Small intestine (tissue), 7 donors: Measurements from ENCODE around the gene SLC26A1. TPM values are rescaled to one million over a fixed set of nuclear protein-coding genes. Genes with fewer than 3 reads are reported as not detected.
A peak's percentile ranks its signal among the peaks of the same experiment; 100 is the strongest.
"Not testable (repeated sequence)": the region's sequence is repeated elsewhere in the genome, so short reads cannot be mapped to it uniquely, and the experiment has no call there.

ENCODE experiments used
- DNase-seq, 2 donors: peaks; one replicate each; pipeline versions ENCODE4 v3.0.0 to v3.0.0-alpha.2; 2013
- FAIRE-seq: peaks from 2 replicates; lab custom pipeline; 2012; peaks lifted over from hg19 to GRCh38; lab: Jason Lieb, UNC
- H3K27ac ChIP-seq, 3 donors: one replicate each; pipeline ENCODE4 v1.5.1; 2013; ENCODE audit warnings: low read length in 2 of 3, mild to moderate bottlenecking in 2 of 3, control low read depth in 1 of 3, inconsistent platforms in 1 of 3, low read depth in 1 of 3, moderate library complexity in 1 of 3
- H3K27me3 ChIP-seq, 3 donors: one replicate each; pipeline ENCODE4 v1.6.1; 2013; ENCODE audit warnings: low read length in 3 of 3, inconsistent platforms in 1 of 3; ENCODE audit not compliant: control insufficient read depth in 3 of 3, insufficient read depth in 3 of 3
- H3K36me3 ChIP-seq, 3 donors: one replicate each; pipeline ENCODE4 v1.6.1; 2013; ENCODE audit warnings: low read length in 3 of 3, inconsistent platforms in 1 of 3, low read depth in 1 of 3, mild to moderate bottlenecking in 1 of 3, moderate library complexity in 1 of 3; ENCODE audit not compliant: control insufficient read depth in 3 of 3, insufficient read depth in 2 of 3
- H3K4me1 ChIP-seq, 3 donors: one replicate each; pipeline ENCODE4 v1.6.1; 2013; ENCODE audit warnings: low read length in 2 of 3, inconsistent platforms in 1 of 3, low read depth in 1 of 3, mild to moderate bottlenecking in 1 of 3, moderate library complexity in 1 of 3; ENCODE audit not compliant: control insufficient read depth in 3 of 3, insufficient read depth in 2 of 3
- H3K4me3 ChIP-seq, 3 donors: one replicate each; pipeline ENCODE4 v1.5.1; 2013; ENCODE audit warnings: low read length in 3 of 3, control low read depth in 1 of 3, inconsistent platforms in 1 of 3, low read depth in 1 of 3, mild to moderate bottlenecking in 1 of 3, moderate library complexity in 1 of 3
- H3K9me3 ChIP-seq, 2 donors: one replicate each; pipeline ENCODE4 v1.6.1; 2013; ENCODE audit warnings: low read depth in 1 of 2, low read length in 1 of 2; ENCODE audit not compliant: control insufficient read depth in 2 of 2, insufficient read depth in 1 of 2
- WGBS, 3 donors: extraction: QIAGEN DNeasy Blood & Tissue Kit; methylation state at CpG; one replicate each; pipeline ENCODE4 v1.1.7; 2013; 5-methylcytosine and 5-hydroxymethylcytosine counted together
- polyA plus RNA-seq, 4 donors: library from polyadenylated mRNA; stranded (reverse) in 3 of 4; unstranded in 1 of 4; fragments of 200-250 nt in 3 of 4; fragments of 120-200 nt in 1 of 4; gene quantifications; one replicate each; pipeline versions ENCODE4 v1.2.1 to v1.2.3, GENCODE V29; 2013
- donor health status: healthy with polysubstance abuse.
- donor health status: control.
- donor health status: control.
- donor health status: Bipolar disorder and iron deficiency.
- donor health status: healthy.

SLC26A1 gene
- polyA plus RNA-seq, 4 donors = 0.54 to 8.6 (median 2.7) TPM

- Histone ChIP-seq H3K27ac (no peak overlapping the region), H3K4me3 (no peak overlapping the region), H3K9me3 (peaks cover 0 to 2% of the 10 kb centered on the region in 2 donors), H3K4me1 (peaks cover 5 to 9% (median 8%) of the 10 kb centered on the region in 3 donors), H3K27me3 (peaks cover 13 to 84% (median 50%) of the 10 kb centered on the region in 3 donors), H3K36me3 (no peaks in the 10 kb centered on the region)
- FAIRE-seq (no peak), DNase-seq (no peak)
- 18 to 25% (median 19%) methylated on average over 39 to 48 of the region's 48 CpGs for WGBS, 3 donors
Observed at GRCh38 chr4:1001561-1002130, 8.4 kb upstream of the SLC26A1 start.

- WGBS, 3 donors = 71 to 87% (median 74%) methylated on average over 11 to 15 of the region's 15 CpGs
Observed at GRCh38 chr4:1000686-1001260, 7.6 kb upstream of the SLC26A1 start.

GRCh38 chr4:999882-1000425 lies 6.8 kb upstream of the SLC26A1 start:
- DNase-seq (no peak), FAIRE-seq (no peak)
- 44 to 57% (median 53%) methylated on average over 16 to 18 of the region's 18 CpGs for WGBS, 3 donors
- Histone ChIP-seq H3K9me3 (no peaks in the 10 kb centered on the region), H3K36me3 (no peaks in the 10 kb centered on the region), H3K4me3 (no peak overlapping the region), H3K27me3 (peaks cover 13 to 76% (median 48%) of the 10 kb centered on the region in 3 donors), H3K27ac (no peak overlapping the region), H3K4me1 (peaks cover 5 to 23% (median 9%) of the 10 kb centered on the region in 3 donors)

More at GRCh38 chr4:1000686-1001260, 7.6 kb upstream of the SLC26A1 start:
- Histone ChIP-seq H3K4me1 (peaks cover 5 to 17% (median 9%) of the 10 kb centered on the region in 3 donors), H3K9me3 (no peaks in the 10 kb centered on the region), H3K36me3 (no peaks in the 10 kb centered on the region), H3K27ac (no peak overlapping the region), H3K27me3 (peaks cover 13 to 84% (median 50%) of the 10 kb centered on the region in 3 donors), H3K4me3 (no peak overlapping the region)
- DNase-seq (no peak), FAIRE-seq (no peak)

GRCh38 chr4:999240-999863 lies 6.1 kb upstream of the SLC26A1 start:
- 35 to 48% (median 44%) methylated on average over 14 to 17 of the region's 21 CpGs for WGBS, 3 donors
- H3K4me1 ChIP-seq = peaks cover 5 to 23% (median 9%) of the 10 kb centered on the region in 3 donors
- not testable (repeated sequence) for H3K36me3 ChIP-seq, H3K9me3 ChIP-seq, FAIRE-seq, DNase-seq, H3K4me3 ChIP-seq, H3K27ac ChIP-seq
- H3K27me3 ChIP-seq = peaks cover 13 to 70% (median 44%) of the 10 kb centered on the region in 3 donors

GRCh38 chr4:998096-998691 lies 5.0 kb upstream of the SLC26A1 start:
- Histone ChIP-seq H3K36me3 (no peaks in the 10 kb centered on the region), H3K27ac (no peak overlapping the region), H3K27me3 (peaks cover 7 to 58% (median 34%) of the 10 kb centered on the region in 3 donors), H3K4me1 (peaks cover 5 to 33% (median 9%) of the 10 kb centered on the region in 3 donors), H3K9me3 (no peaks in the 10 kb centered on the region), H3K4me3 (no peak overlapping the region)
- FAIRE-seq (no peak), DNase-seq (no peak)
- 7 to 32% (median 19%) methylated on average over 11 to 12 of the region's 12 CpGs for WGBS, 3 donors

- Histone ChIP-seq H3K9me3 (no peaks in the 10 kb centered on the region), H3K4me1 (peaks cover 3 to 38% (median 7%) of the 10 kb centered on the region in 3 donors), H3K27me3 (peaks cover 7 to 51% (median 33%) of the 10 kb centered on the region in 3 donors), H3K27ac (no peak overlapping the region), H3K4me3 (peak overlapping the region in 1 of 3 donors; percentile 37), H3K36me3 (no peaks in the 10 kb centered on the region)
- WGBS, 3 donors = 0 to 2% (median 2%) methylated on average over 29 to 68 of the region's 68 CpGs
- no peak for FAIRE-seq
- DNase-seq = peak in 1 of 2 donors; percentile 74
Observed at GRCh38 chr4:997375-998071, 4.3 kb upstream of the SLC26A1 start.

- Histone ChIP-seq H3K27ac (no peak overlapping the region), H3K4me3 (peak overlapping the region in 1 of 3 donors; percentile 37), H3K9me3 (no peaks in the 10 kb centered on the region), H3K4me1 (peaks cover 0 to 43% (median 2%) of the 10 kb centered on the region in 3 donors), H3K27me3 (peaks cover 5 to 46% (median 30%) of the 10 kb centered on the region in 3 donors), H3K36me3 (peaks cover 0 to under 1% (median 0%) of the 10 kb centered on the region in 3 donors)
- FAIRE-seq (no peak), DNase-seq (no peak)
- 9 to 11% (median 9%) methylated on average over 19 to 25 of the region's 25 CpGs for WGBS, 3 donors
Observed at GRCh38 chr4:996997-997374, 3.8 kb upstream of the SLC26A1 start.
